Measurements from ENCODE around the gene FLT3. TPM values are rescaled to one million over a fixed set of nuclear protein-coding genes. Genes with fewer than 3 reads are reported as not detected.
"Not testable (repeated sequence)": the region's sequence is repeated elsewhere in the genome, so short reads cannot be mapped to it uniquely, and the experiment has no call there.

Gene FLT3
- under 1 TPM; 0.29 to 0.55 (median 0.42) TPM for polyA plus RNA-seq (ENCODE audit: insufficient read depth in 1 of 5, insufficient read length in 5 of 5, low replicate concordance in 1 of 5)
- long read RNA-seq, donor 1, result 0 reads
- long read RNA-seq, donor 2, result 0 reads
- long read RNA-seq, donor 3, result 0 reads
- long read RNA-seq, donor 4, result 0 reads
- long read RNA-seq, donor 5, result 0 reads
- long read RNA-seq, donor 6, partial matches to known transcripts, result 0 of 1 reads
- long read RNA-seq, donor 6, other reads (novel, unspliced or antisense), result 0 of 1 reads
- long read RNA-seq, donor 7, result 0 reads
- long read RNA-seq, donor 8, result 0 reads

DNA sequence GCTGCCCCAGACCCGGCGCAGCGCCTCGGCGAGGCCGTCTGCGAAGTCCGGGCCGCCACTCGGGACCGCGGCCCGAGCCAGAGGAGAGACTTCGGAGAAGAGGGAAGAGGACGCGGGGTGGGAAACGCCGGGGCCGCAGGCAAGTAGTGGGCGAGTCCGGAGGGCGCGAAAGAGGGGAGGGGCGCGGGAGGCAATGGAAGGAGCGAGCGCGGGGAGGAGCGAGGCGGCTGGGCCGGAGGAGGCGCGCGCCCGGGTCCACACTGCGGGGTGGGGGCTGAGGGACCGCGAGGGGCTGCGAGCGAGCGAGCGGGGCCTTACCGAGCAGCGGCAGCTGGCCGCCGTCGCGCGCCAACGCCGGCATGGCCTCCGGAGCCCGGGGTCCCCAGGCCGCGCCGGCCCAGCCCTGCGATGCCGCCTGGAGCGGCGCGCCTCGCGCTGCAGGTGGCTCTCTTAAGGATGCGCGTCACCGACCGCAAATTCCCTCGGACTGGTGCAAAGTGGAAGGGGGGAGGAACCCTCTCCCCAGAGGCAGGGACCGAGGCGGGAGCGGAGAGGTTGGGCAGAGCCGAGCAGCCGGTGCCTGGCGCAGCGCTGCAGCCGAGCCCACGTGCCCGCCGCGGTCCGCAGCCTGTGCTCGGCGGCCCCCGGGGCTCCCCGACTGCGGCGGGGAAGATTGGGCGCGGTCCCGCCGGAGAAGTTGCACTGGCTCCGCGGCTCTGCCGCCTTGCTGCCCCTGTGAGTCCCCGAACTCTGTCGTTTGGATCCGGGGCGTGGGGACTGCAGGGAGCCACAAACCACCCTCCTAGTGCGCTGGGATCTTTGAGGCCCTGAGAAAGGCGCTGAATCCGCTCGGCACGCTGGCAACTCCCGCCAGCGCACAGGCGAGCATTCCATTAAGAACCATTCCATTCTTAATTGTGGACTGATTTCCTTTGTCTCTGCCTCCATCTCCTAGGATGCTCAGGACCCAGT is at the start of gene FLT3:
Gene FLT3 (minus strand): TSS at position 427 of the 972 bp plus-strand sequence. CDS start 66 bp downstream, at position 361.
- peak; percentile 14 to 21 for DNase-seq

DNA sequence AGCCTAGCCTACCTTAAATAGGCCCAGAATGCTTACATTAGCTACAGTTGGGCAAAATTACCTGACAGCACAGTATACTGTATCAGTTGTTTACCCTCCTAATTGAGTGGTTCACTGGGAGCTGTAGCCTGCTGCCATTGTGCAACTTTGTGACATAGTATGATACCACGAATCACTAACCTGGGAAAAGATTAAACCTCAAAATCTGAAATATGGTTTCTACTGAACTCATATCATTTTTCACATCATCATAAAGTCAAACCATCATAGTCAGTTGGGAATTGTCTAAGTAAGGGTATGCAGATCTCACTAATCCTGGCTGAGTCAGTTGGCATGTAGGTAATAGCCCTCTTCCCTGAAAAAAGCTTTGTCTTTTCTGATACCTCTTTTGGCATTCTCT is 47.1 kb upstream of the FLT3 start:
- no peak for DNase-seq

DNA sequence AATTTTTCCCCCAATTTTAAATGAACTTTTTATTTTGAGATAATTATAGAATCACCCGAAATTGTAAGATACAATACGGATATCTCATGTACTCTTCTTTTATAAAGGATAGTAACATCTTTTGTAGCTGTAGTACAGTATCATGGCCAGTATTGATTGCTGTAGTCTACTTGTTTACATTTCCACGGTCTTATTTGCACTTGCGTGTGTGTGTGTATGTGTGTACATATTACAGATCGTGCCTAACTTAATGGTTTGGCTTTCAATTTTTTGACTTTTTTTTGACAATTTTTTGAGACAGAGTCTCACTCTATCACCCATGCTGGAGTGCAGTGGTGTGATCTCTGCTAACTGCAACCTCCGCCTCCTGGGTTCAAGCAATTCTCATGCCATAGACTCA is 44.7 kb upstream of the FLT3 start:
- no peak for DNase-seq

DNA sequence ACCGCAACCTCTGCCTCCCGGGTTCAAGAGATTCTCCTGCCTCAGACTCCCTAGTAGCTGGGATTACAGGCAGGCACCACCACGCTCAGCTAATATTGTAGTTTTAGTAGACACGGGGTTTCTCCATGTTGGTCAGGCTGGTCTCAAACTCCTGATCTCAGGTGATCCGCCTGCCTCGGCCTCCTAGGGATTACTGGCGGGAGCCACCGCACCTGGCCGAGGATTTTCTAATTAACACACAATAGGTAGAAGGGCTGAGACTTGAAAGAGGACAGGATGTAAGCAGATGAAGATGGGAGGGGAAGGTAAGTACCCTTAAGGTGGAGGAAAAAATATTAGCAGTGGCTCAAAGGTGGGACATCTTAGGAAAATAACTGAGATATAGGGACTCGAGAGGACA is 41.2 kb upstream of the FLT3 start:
- DNase-seq, result not testable (repeated sequence)

DNA sequence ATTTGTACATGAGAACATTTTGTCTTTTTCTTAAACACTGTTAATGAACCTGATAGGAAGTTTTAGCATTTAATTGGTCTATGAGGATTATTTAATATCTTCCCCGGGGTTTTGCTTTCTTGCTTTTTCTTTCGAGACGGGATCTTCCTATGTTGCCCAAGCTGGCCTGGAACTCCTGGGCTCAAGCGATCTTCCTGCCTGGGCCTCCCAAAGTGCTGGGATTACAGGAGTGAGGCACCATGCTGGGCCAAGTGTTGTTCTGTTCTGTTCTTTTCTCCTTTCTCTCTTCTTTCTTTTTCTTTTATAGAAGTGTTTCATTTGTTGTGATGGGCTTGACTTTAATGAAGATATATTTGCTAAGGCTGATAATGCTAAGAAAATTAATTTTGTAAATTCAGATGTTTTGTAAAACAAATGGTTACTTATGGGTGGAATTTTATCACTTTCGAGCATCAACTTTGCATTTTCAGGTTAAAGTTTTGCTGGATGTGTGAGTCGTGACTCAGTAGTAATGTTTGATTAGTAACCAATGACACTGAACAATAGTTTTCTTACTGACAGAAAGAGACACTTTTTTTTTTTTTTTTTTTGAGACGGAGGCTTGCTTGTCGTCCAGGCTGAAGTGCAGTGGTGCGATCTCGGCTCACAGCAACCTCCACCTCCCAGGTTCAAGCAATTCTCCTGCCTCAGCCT is 40.2 kb upstream of the FLT3 start:
- DNase-seq, result no peak

DNA sequence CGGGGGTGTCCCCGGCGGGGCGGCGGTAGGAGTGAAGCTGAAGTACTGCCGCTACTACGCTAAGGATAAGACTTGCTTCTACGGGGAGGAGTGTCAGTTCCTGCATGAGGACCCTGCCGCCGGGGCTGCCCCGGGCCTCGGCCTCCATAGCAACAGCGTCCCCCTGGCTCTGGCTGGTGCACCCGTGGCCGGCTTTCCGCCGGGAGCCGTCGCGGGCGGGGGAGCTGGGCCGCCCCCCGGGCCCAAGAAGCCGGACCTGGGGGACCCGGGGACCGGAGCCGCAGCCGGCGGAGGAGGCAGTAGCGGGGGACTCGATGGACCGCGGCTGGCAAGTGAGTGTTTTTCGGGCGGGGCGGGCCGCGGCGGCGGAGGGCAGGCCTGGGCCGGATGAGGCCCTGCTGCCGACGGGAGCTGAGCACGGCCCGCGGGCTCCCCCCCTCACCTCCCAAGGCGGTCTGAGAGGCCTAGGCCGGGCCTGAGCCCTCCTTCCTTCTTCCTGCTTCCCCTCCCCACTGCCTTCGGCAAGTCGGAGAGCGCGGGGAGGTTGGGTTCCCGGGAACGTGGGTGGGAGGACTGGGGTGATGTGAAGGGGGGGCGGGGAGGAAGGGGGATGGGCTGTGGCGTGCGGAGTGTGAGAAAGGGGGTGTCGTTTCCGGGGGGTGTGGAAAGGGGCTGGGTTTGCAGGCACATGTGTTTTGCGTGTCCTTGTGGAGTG is 38.5 kb upstream of the FLT3 start:
- peak; percentile 92 to 94 for DNase-seq

DNA sequence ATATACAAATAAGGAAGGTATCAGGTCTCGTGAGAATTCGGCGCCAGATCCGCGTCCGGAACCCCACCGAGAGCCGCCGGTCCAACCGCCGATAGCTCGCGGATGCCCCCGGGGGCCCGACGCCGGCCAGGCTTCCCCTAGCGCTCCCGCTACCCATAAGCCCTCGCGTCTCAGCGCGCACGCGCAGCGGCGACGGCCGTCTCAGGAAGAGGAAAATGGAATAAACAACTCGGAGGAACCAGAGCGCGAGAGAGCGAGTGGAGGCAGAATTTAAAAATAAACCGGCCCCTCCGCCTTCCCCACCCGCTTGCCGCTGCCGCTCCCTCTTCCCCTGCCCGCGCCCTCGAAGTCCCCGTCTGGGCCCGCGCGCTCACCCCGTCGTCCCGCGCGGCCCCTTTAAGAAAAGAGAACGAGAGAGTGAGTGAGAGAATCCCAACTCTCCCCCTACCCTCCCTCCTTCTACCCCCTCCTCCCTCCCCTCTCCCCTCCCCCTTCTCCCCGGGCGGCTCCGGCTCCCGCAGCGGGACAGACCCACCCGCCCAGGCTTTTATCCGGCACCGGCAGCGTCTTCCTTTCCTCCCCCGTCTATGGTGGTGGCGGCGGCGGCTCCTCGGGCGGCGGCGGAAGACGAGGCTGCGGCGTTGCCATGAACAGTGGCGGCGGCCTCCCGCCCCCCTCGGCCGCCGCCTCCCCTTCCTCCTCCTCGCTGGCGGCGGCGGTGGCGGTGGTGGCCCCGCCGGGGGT is 37.8 kb upstream of the FLT3 start, which contains the start of gene PAN3:
Gene PAN3 (plus strand): TSS at position 534 of the 744 bp plus-strand sequence. CDS start 113 bp downstream, at position 647.
- DNase-seq, result peak; percentile 93 to 95

DNA sequence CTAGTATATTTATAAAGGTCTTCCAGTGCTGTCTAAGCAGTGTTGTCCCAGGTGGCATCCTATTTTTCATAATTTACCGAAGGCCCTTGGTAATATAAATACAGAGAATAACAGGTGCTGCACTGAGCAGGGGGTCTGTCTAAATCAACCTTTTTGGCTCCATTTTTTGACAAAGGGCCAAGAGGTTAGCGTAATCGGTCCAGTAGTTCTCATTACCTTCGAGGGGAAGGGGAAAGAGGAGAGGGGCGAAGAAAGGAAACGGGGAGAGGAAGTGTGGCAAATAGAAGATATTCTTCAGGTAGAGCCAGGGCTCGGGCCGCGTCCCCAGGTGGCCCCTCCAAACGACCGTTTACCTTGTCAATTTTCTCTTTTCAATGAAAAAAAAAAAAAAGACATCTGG is 37.2 kb upstream of the FLT3 start:
- DNase-seq, result no peak

DNA sequence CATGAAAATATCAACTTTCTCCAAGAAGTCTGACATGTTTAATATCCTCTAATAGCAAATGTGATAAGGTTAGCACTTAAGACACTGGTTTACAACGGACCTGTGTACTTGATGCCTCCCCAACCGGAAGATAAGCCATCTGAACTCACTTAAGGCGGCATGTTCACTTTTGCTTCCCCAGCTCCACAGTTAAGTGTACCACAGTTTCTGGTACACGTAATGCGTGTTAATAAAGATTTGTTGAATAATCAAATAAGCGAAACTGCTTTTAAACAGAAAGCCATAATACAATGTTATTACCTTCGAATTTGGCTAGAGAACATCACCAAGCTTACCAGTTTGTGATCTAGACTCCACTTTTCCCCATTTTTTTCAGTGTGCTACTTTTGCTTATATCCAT is 36.5 kb upstream of the FLT3 start:
- DNase-seq, result no peak

DNA sequence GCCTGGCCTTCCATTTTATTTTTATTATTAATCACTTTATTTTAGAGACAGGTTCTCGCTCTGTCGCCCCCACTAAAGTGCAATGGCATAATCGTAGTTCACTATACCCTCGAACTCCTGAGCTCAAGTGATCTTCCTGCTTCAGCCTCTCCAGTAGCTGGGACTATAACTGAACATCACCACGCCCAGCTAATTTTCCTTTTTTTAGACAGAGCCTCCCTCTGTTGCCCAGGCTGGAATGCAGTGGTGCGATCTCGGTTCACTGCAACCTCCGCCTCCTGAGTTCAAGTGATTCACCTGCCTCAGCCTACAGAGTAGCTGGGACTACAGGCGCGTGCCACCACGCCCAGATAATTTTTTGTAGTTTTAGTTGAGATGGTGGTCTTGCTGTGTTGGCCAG is 31.3 kb upstream of the FLT3 start:
- no peak for DNase-seq

DNA sequence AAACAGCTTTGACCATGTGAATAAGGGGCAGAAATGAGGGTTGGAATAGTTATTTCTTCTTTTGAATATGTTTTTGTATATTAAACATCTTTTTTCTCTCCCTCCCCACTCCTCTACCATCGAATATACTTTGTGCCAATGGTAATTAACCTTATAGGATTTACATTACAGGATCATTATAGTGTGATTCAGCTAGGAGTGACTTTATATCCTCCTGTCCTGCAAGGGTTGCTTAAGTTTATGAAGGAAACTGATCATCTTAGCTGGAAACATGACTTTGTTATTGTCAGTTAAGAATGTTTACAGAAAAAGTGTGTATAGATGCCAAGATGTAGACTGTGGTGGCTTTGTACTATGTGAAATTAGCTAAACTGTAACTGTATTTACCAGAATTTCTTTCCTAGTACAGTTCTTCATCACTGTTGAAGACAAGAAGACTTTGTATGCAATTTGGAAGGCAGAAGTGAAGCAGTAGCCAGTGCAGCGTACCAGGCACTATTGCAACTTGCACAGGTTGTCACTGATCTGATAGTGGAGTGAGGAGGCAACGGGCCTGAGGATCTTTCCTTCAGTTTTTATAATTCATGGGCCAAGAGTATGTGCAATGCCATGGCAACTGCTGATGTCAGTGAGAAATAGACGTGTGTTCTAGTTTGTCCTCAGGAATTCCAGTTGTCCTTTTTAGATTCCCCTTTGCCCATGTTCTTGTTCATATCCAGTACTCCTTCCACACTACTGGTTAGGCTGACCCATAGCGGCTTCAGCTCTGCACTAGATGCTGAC is 29.7 kb upstream of the FLT3 start:
- DNase-seq, result no peak

DNA sequence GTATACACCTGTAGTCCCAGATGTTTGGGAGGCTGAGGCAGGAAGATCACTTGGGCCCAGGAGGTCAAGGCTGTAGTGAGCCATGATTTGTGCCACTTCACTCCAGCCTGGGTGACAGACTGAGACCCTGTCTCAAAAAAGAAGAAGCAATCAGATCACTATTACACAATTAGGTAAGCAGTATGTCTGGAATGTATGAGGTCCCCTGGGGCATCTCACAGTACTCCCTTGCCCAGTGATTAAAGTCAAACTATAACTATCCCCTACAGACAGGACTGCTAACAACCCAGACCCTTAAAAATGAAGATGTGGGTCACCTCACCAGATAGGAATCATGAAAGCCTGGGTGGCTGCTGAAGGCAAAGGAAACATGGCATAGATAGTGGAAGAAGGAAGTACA is 28.6 kb upstream of the FLT3 start:
- no peak for DNase-seq

DNA sequence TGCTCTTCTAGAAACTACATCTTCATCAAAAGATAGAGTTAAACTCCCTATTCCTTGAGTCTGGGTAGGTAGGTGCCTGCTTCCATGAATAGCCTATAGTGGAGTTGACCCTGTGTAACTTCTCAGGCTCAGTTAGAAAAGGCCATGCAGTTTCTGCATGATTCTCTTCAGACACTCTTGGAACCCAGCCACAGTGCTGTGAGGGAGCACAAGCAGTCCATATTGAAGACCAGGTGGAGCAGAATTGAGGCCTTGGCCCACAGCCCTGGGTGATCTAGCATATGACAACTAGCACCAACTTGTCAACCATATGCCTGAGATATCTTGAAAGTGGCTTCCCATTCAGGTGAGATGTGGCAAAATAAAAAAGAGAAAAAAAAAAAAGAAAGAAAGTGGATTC is 27.7 kb upstream of the FLT3 start:
- no peak for DNase-seq

DNA sequence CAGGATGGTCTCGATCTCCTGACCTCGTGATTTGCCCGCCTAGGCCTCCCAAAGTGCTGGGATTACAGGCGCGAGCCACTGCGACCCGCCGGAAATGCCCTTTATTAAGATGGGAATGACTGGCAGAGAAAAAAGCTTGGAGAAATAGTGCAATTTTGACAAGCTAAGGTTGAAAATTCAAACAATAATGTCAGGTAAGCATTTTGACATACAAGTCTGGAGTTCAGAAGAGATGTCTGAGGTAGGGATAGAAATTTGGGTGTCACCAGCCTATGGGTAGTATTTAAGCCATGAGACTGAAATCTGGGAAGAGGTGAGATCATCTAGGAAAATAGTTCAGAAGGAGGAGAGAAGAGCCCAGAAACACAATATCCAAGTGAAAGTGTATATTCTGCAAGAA is 20.8 kb upstream of the FLT3 start:
- DNase-seq, result no peak

DNA sequence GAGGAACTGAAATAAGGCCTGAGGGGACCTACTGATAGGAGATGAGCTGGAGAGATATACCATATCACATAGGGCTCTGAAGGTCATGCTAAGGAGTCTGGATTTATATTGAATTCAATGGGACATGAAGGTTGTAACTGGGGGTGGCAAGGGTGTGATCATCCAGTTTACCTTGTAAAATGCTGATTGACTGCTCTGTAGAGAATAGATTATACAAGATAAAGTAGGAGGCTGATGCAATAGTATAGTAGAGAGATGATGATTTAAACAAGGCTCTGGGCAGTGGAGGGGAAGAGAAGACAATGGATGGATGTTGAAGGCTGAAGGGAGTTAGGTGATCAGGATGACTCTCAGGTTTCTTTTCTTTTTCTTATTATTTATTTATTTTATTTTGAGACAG is 19.9 kb upstream of the FLT3 start:
- no peak for DNase-seq

DNA sequence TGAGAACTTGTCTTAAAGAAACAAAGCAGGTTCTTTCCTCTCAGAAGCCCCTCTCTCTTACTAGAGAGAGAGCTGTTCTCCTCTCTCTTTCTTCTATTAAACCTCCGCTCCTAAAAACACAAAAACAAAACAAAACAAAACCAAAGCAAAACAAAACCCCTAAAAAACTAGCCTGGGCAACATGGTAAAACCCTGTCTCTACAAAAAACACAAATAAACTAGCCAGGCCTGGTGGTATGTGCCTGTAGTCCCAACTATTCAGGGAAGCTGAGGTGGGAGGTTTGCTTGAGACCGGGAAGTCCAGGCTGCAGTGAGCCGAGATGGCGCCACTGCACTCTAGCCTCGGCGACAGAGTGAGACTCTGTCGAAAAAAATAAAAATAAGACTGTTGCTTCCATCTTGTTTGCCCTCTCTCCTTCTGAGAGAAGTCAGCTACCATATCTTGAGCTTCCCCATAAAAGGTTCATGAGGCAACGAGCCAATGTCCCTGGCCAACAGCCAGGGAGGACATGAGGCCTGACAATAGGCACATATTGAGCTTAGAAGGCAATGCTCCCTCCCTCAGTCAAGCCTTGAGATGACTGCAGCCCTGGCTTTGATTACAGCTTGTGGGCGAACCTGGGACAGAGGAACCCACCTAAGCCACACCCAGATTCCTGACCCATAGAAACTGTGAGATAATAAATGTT is 17.5 kb upstream of the FLT3 start:
- peak in 1 of 2 donors; percentile 34 for DNase-seq

DNA sequence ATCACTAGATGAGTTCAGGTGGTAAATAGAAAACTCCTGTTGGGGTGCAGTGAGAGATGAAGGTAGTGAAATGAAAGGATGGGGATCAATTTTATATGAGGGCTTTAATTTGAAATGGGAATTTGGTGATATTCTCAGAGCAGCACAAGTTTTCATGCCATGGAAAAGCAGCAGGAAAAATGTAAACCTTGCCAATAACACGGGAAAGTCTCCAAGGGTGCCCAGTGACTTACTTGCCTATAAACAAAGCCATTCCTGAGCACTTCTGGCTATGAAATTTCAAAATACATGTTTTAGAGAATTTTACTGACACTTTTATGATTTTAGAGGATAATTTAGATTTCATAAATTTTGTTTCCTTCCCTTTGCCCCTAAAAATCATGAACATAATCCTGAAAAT is 16.4 kb upstream of the FLT3 start:
- no peak for DNase-seq

DNA sequence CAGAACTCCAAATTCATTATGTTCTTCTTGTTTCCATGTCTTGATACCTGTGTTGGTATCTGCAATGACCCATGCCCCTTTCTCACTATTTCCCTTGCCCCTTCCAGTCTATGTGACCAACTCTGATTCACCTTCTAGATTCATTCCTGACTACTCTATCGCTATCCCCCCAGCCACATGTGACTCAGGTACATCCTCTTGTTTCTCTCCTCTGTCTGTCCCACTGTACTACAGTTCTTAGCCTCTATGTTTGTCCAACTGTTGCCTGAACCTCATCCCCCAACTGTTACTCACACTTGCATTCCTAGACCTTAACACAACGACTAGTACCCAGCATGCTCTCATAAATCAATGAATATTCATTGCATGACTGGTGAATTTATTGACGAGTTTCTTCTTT is 10.0 kb upstream of the FLT3 start:
- no peak for DNase-seq

DNA sequence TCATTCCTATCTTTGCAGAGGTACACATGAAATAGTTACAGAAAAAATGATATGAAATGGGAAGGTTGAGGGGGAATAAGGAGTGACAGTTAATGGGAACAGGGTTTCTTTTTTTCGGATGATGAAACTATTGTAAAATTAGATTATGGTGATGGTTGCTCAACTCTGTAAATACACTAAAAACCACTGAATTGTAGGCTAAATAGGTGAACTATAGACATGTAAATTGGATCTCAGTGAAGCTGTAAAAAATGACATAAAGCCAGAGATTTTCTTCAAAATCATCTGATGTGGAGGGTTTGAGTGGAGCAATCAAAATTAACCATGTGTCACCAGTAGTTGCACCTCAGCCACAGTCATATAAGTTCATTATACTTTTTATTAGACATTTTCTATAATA is 6.6 kb upstream of the FLT3 start:
- no peak for DNase-seq
